Right forelimb (tissue), 1 donor: ENCODE data around the gene ANXA6.
"Not testable (repeated sequence)": the region's sequence is repeated elsewhere in the genome, so short reads cannot be mapped to it uniquely, and the experiment has no call there.

Source experiments
- DNase-seq: peaks from one replicate; pipeline ENCODE4 v3.0.0-alpha.2; 2018

The ANXA6 gene

GRCh38 chr5:151157426-151158286, at the start of gene ANXA6:
ANXA6 (minus strand) TSS chr5:151157779; CDS start chr5:151147901, 9,878 bp downstream.
- DNase-seq: peak; percentile 90

- DNase-seq: no peak
Observed at GRCh38 chr5:151205411-151205810, 47.8 kb upstream of the ANXA6 start.

GRCh38 chr5:151204051-151204450, 46.5 kb upstream of the ANXA6 start:
- no peak for DNase-seq

GRCh38 chr5:151202381-151203139, 45.0 kb upstream of the ANXA6 start:
- DNase-seq: no peak

GRCh38 chr5:151200913-151201595, 43.5 kb upstream of the ANXA6 start:
- DNase-seq: no peak

GRCh38 chr5:151199581-151200185, 42.1 kb upstream of the ANXA6 start:
- DNase-seq: no peak

- no peak for DNase-seq
Observed at GRCh38 chr5:151198861-151199260, 41.3 kb upstream of the ANXA6 start.

GRCh38 chr5:151197291-151197600, 39.7 kb upstream of the ANXA6 start:
- not testable (repeated sequence) for DNase-seq

GRCh38 chr5:151196556-151197290, 39.1 kb upstream of the ANXA6 start:
- no peak for DNase-seq

- DNase-seq: no peak
Observed at GRCh38 chr5:151195622-151196021, 38.0 kb upstream of the ANXA6 start.

GRCh38 chr5:151192626-151193025, 35.0 kb upstream of the ANXA6 start:
- DNase-seq: no peak

- no peak for DNase-seq
Observed at GRCh38 chr5:151191661-151192060, 34.1 kb upstream of the ANXA6 start.

GRCh38 chr5:151189151-151189550, 31.6 kb upstream of the ANXA6 start:
- no peak for DNase-seq

- DNase-seq: no peak
Observed at GRCh38 chr5:151186538-151186937, 29.0 kb upstream of the ANXA6 start.

- no peak for DNase-seq
Observed at GRCh38 chr5:151186052-151186451, 28.5 kb upstream of the ANXA6 start.

GRCh38 chr5:151184316-151185042, 26.9 kb upstream of the ANXA6 start:
- no peak for DNase-seq

- no peak for DNase-seq
Observed at GRCh38 chr5:151183456-151184245, 26.1 kb upstream of the ANXA6 start.

- DNase-seq: no peak
Observed at GRCh38 chr5:151182976-151183375, 25.4 kb upstream of the ANXA6 start.

GRCh38 chr5:151182524-151182900, 24.9 kb upstream of the ANXA6 start:
- DNase-seq: no peak

- DNase-seq: no peak
Observed at GRCh38 chr5:151181818-151182523, 24.4 kb upstream of the ANXA6 start.
